Neural progenitor cell (in vitro differentiated cells): ENCODE measurements around the gene STMND1.

Source experiments
- CTCF ChIP-seq: fragments of 200-600 bp; sonication (generic); IDR thresholded peaks from 2 replicates; pipeline ENCODE4 v1.5.1; 2017; ENCODE audit warnings: antibody characterized with exemption, mild to moderate bottlenecking
- EZH2 ChIP-seq: fragments of 200-600 bp; sonication (generic); IDR thresholded peaks from 2 replicates; pipeline ENCODE4 v1.6.1; 2017; ENCODE audit warnings: antibody characterized with exemption, mild to moderate bottlenecking, moderate library complexity

GRCh38 chr6:17125407-17125806, 23.6 kb downstream of the STMND1 start:
- no peak for TF ChIP-seq CTCF
- no peak for TF ChIP-seq EZH2
